IMR-90 (cell line): ENCODE data around the gene NPTX1. TPM values are rescaled to one million over a fixed set of nuclear protein-coding genes. Genes with fewer than 3 reads are reported as not detected.

ENCODE experiments used
- ATAC-seq: fragments of 200-7000 bp; cut with Tn5 transposase; 2 replicates; pipeline ENCODE4 v1.9.1; 2020; ENCODE audit warnings: low read depth, mild to moderate bottlenecking, moderate library complexity
- BruUV-seq: library from RNA; stranded (reverse); fragments of 400-500 nt; replicated peaks from 2 replicates; lab custom pipeline; 2021; lab: Mats Ljungman, UMichigan
- CTCF ChIA-PET: fragments of 300-600 bp; formaldehyde crosslinking; extraction: SDS; loops from one replicate; lab custom pipeline; 2021; ENCODE audit warnings: antibody characterized with exemption; lab: Yijun Ruan, JAX
- POLR2A ChIA-PET: fragments of 300-600 bp; sonication (Branson Sonifier 250); formaldehyde crosslinking; loops from one replicate; lab custom pipeline; 2022; ENCODE audit warnings: antibody characterized with exemption; ENCODE audit not compliant: unreplicated experiment; lab: Charles Lee
- DNase-seq: peaks from one replicate; pipeline ENCODE4 v3.0.0; 2013
- H2AFZ ChIP-seq: replicated peaks from 2 replicates; pipeline ENCODE3; 2013; ENCODE audit warnings: low read length, mild to moderate bottlenecking; ENCODE audit not compliant: poor library complexity
- H2AK5ac ChIP-seq: 2 replicates; pipeline ENCODE4 v1.6.1; 2013; ENCODE audit warnings: low read depth, low read length, inconsistent platforms
- H2AK9ac ChIP-seq: replicated peaks from 2 replicates; pipeline ENCODE3; 2013; ENCODE audit warnings: mild to moderate bottlenecking, low read depth, low read length, moderate library complexity; ENCODE audit not compliant: poor library complexity
- H2BK120ac ChIP-seq: 2 replicates; pipeline ENCODE4 v1.6.1; 2013; ENCODE audit warnings: low read depth, low read length, inconsistent platforms
- H2BK15ac ChIP-seq: 3 replicates; pipeline ENCODE4 v1.6.1; 2013; ENCODE audit warnings: low read depth, low read length, inconsistent platforms
- H2BK20ac ChIP-seq: 2 replicates; pipeline ENCODE4 v1.6.1; 2013; ENCODE audit warnings: low read depth, mild to moderate bottlenecking, inconsistent platforms, low read length, moderate library complexity
- H2BK5ac ChIP-seq: 2 replicates; pipeline ENCODE4 v1.6.1; 2013; ENCODE audit warnings: mild to moderate bottlenecking, low read depth, low read length, inconsistent platforms; ENCODE audit not compliant: poor library complexity, severe bottlenecking
- H3K14ac ChIP-seq: replicated peaks from 2 replicates; pipeline ENCODE4 v1.6.1; 2013; ENCODE audit warnings: low read depth, low read length, inconsistent platforms
- H3K18ac ChIP-seq: 2 replicates; pipeline ENCODE4 v1.6.1; 2013; ENCODE audit warnings: low read depth, low read length, control low read depth
- H3K23ac ChIP-seq: 2 replicates; pipeline ENCODE4 v1.6.1; 2013; ENCODE audit warnings: low read depth, low read length, inconsistent platforms
- H3K27ac ChIP-seq: 2 replicates; pipeline ENCODE4 v1.5.1; 2013; ENCODE audit warnings: mild to moderate bottlenecking, control low read depth, low read length; ENCODE audit not compliant: insufficient read depth
- H3K27me3 ChIP-seq: 2 replicates; pipeline ENCODE4 v1.6.1; 2013; ENCODE audit warnings: low read length; ENCODE audit not compliant: control insufficient read depth, insufficient read depth
- H3K36me3 ChIP-seq: 2 replicates; pipeline ENCODE4 v1.6.1; 2013; ENCODE audit warnings: low read length, mixed read lengths; ENCODE audit not compliant: control insufficient read depth, insufficient read depth
- H3K4ac ChIP-seq: 2 replicates; pipeline ENCODE4 v1.6.1; 2013; ENCODE audit warnings: low read depth, low read length, inconsistent platforms
- H3K4me1 ChIP-seq: 2 replicates; pipeline ENCODE4 v1.6.1; 2013; ENCODE audit warnings: low read length, mixed read lengths; ENCODE audit not compliant: control insufficient read depth, insufficient read depth
- H3K4me2 ChIP-seq: 2 replicates; pipeline ENCODE4 v1.6.1; 2013; ENCODE audit warnings: low read depth, mild to moderate bottlenecking, control low read depth, low read length, moderate library complexity
- H3K4me3 ChIP-seq: 2 replicates; pipeline ENCODE4 v1.5.1; 2013; ENCODE audit warnings: low read depth, mild to moderate bottlenecking, control low read depth, low read length, moderate library complexity; ENCODE audit not compliant: insufficient read depth
- H3K56ac ChIP-seq: 2 replicates; pipeline ENCODE4 v1.6.1; 2013; ENCODE audit warnings: low read length, inconsistent platforms; ENCODE audit not compliant: insufficient read depth; ENCODE audit errors: extremely low read depth
- H3K79me1 ChIP-seq, 2 experiments: 2 replicates each; pipeline ENCODE4 v1.6.1; 2013; ENCODE audit warnings: low read length in 2 of 2, inconsistent platforms in 1 of 2, low read depth in 1 of 2
- H3K9ac ChIP-seq: 2 replicates; pipeline ENCODE4 v1.6.1; 2013; ENCODE audit warnings: low read depth, low read length, control low read depth
- H3K9me1 ChIP-seq: 2 replicates; pipeline ENCODE4 v1.6.1; 2013; ENCODE audit warnings: low read length, inconsistent platforms; ENCODE audit not compliant: insufficient read depth
- H3K9me3 ChIP-seq: 2 replicates; pipeline ENCODE4 v1.6.1; 2013; ENCODE audit warnings: low read length; ENCODE audit not compliant: control insufficient read depth, insufficient read depth
- H4K20me1 ChIP-seq: 2 replicates; pipeline ENCODE4 v1.6.1; 2013; ENCODE audit warnings: low read length, inconsistent platforms; ENCODE audit not compliant: insufficient read depth
- H4K5ac ChIP-seq: 2 replicates; pipeline ENCODE4 v1.6.1; 2013; ENCODE audit warnings: mild to moderate bottlenecking, low read depth, low read length, control low read depth
- H4K8ac ChIP-seq, 2 experiments: 2 replicates each; pipeline ENCODE4 v1.6.1; 2013; ENCODE audit warnings: low read depth in 2 of 2, low read length in 2 of 2, control low read depth in 1 of 2, inconsistent platforms in 1 of 2
- H4K91ac ChIP-seq: 2 replicates; pipeline ENCODE4 v1.6.1; 2013; ENCODE audit warnings: low read depth, low read length, inconsistent platforms; ENCODE audit not compliant: insufficient read depth
- BHLHE40 ChIP-seq: fragments of 150-350 bp; IDR thresholded peaks from 2 replicates; pipeline ENCODE4 v1.6.1; 2016; ENCODE audit warnings: mild to moderate bottlenecking, low read depth, low read length
- CEBPB ChIP-seq: IDR thresholded peaks from 2 replicates; pipeline ENCODE4 v1.6.1; 2012; ENCODE audit warnings: low read depth, low read length, improper control_type of control experiment
- CHD1 ChIP-seq: IDR thresholded peaks from 2 replicates; pipeline ENCODE4 v1.6.1; 2012; ENCODE audit warnings: low read depth, low read length, improper control_type of control experiment
- CTCF ChIP-seq: conservative IDR thresholded peaks from 2 replicates; pipeline ENCODE4 v1.5.1; 2012; ENCODE audit warnings: mild to moderate bottlenecking, low read depth, low read length, improper control_type of control experiment
- ELK1 ChIP-seq: fragments of 150-350 bp; IDR thresholded peaks from 2 replicates; pipeline ENCODE4 v1.6.1; 2016; ENCODE audit warnings: low read depth, mild to moderate bottlenecking, low read length, moderate library complexity, borderline replicate concordance
- FOS ChIP-seq: fragments of 150-350 bp; IDR thresholded peaks from 2 replicates; pipeline ENCODE4 v1.6.1; 2016; ENCODE audit warnings: low read depth, low read length
- MAFK ChIP-seq: IDR thresholded peaks from 2 replicates; pipeline ENCODE4 v1.6.1; 2012; ENCODE audit warnings: low read depth, low read length, improper control_type of control experiment
- MAZ ChIP-seq: IDR thresholded peaks from 2 replicates; pipeline ENCODE4 v1.6.1; 2012; ENCODE audit warnings: low read depth, mild to moderate bottlenecking, low read length, improper control_type of control experiment, moderate library complexity, borderline replicate concordance
- MXI1 ChIP-seq: IDR thresholded peaks from 2 replicates; pipeline ENCODE4 v1.6.1; 2012; ENCODE audit warnings: low read depth, mild to moderate bottlenecking, low read length, moderate library complexity, borderline replicate concordance
- NFE2L2 ChIP-seq: fragments of 150-350 bp; IDR thresholded peaks from 2 replicates; pipeline ENCODE4 v1.6.1; 2016; ENCODE audit warnings: low read depth, mild to moderate bottlenecking, low read length
- POLR2A ChIP-seq: IDR thresholded peaks from 2 replicates; pipeline ENCODE4 v1.6.1; 2012; ENCODE audit warnings: mild to moderate bottlenecking, low read depth, low read length
- RAD21 ChIP-seq: IDR thresholded peaks from 2 replicates; pipeline ENCODE4 v1.6.1; 2012; ENCODE audit warnings: low read length, improper control_type of control experiment
- RCOR1 ChIP-seq: IDR thresholded peaks from 2 replicates; pipeline ENCODE4 v1.6.1; 2012; ENCODE audit warnings: mild to moderate bottlenecking, low read length, improper control_type of control experiment; ENCODE audit not compliant: insufficient replicate concordance
- RFX5 ChIP-seq: IDR thresholded peaks from 2 replicates; pipeline ENCODE4 v1.8.0; 2012; ENCODE audit warnings: low read depth, mild to moderate bottlenecking, low read length, moderate library complexity
- SMC3 ChIP-seq: fragments of 150-350 bp; IDR thresholded peaks from 2 replicates; pipeline ENCODE4 v1.6.1; 2016; ENCODE audit warnings: low read depth, mild to moderate bottlenecking, antibody characterized with exemption, low read length, moderate library complexity
- USF2 ChIP-seq: fragments of 150-350 bp; IDR thresholded peaks from 2 replicates; pipeline ENCODE4 v1.6.1; 2017; ENCODE audit warnings: mild to moderate bottlenecking, antibody characterized with exemption, low read length, low read depth
- WGBS, 2 experiments: methylation state at CpG; one replicate each; pipeline versions ENCODE4 v1.1.5 to v1.1.7; 2013; ENCODE audit warnings: missing lambda C conversion rate in 2 of 2; ENCODE audit not compliant: insufficient read length in 1 of 2; ENCODE audit errors: extremely low coverage in 2 of 2; 5-methylcytosine and 5-hydroxymethylcytosine counted together
- dilution Hi-C: fragments of 300-500 bp; cut with HindIII; formaldehyde crosslinking; loops from one replicate; pipeline ENCODE4 v1.14.3; 2018; ENCODE audit warnings: low sequenced_read_pairs; ENCODE audit not compliant: unreplicated experiment
- in situ Hi-C: fragments of 300-500 bp; cut with MboI; formaldehyde crosslinking; loops from 3 replicates; pipeline ENCODE4 v1.14.3; 2019; ENCODE audit warnings: low sequenced_read_pairs, inconsistent platforms, mixed read lengths
- intact Hi-C: fragments of 100-400 bp; cut with micrococcal nuclease; formaldehyde crosslinking; loops from 2 replicates; pipeline ENCODE4 v1.10.0; 2022
- polyA plus RNA-seq, 3 experiments: library from polyadenylated mRNA; depleted of rRNA; stranded (reverse); fragments of >200 nt; gene quantifications; 2 replicates each; pipeline ENCODE4 v1.2.3, GENCODE V29; 2012; ENCODE audit warnings: low replicate concordance in 1 of 3
- total RNA-seq: library from RNA; depleted of rRNA; stranded (reverse); fragments of >200 nt; gene quantifications from 2 replicates; pipeline ENCODE4 v1.2.3, GENCODE V29; 2012

Gene NPTX1
- total and polyA plus RNA-seq, 2 of the 4 experiments (the other 2 are of a cell fraction): 20.8 to 39.5 TPM

- Histone ChIP-seq H4K91ac (no peak overlapping the region), H2AK5ac (no peak overlapping the region), H2BK120ac (no peak overlapping the region), H3K4ac (no peak overlapping the region), H3K9me3 (peaks cover 7% of the 10 kb centered on the region; the same call in 1 of the 2 replicates), H3K23ac (no peak overlapping the region), H3K4me3 (no peak overlapping the region), H2AK9ac (no peak overlapping the region), H3K56ac (no peak overlapping the region), H2BK5ac (no peak overlapping the region), H3K4me2 (no peak overlapping the region), H3K14ac (no peak overlapping the region), H3K36me3 (no peaks in the 10 kb centered on the region), H3K27me3 (peaks cover 55% of the 10 kb centered on the region), H3K9me1 (peaks cover 3% of the 10 kb centered on the region; the same call in 1 of the 2 replicates), H4K20me1 (peaks cover 4% of the 10 kb centered on the region; the same call in 1 of the 2 replicates), H3K27ac (no peak overlapping the region), H2BK20ac (no peak overlapping the region), H3K9ac (no peak overlapping the region), H2AFZ (peak overlapping the region; percentile 43), H3K79me1 (no peaks in the 10 kb centered on the region), H3K4me1 (no peaks in the 10 kb centered on the region; the same call in 1 of the 2 replicates), H3K18ac (no peak overlapping the region), H4K8ac (no peak overlapping the region), H4K5ac (no peak overlapping the region), H2BK15ac (no peak overlapping the region)
- ATAC-seq: no peak
- no peak for DNase-seq
- BruUV-seq: no TSS peak
- dilution Hi-C loops: no loop called here
- intact Hi-C loops: no loop called here
- TF ChIP-seq RCOR1 (no peak), MXI1 (no peak), ELK1 (no peak), POLR2A (no peak), USF2 (no peak), MAFK (no peak), MAZ (no peak), CTCF (no peak), SMC3 (no peak), FOS (no peak), CHD1 (no peak), CEBPB (no peak), RAD21 (no peak), NFE2L2 (no peak), BHLHE40 (no peak), RFX5 (no peak)
- ChIA-PET CTCF (no interaction called here), POLR2A (no interaction called here)
- in situ Hi-C loops: no loop called here
- no CpG with 5 or more reads among the region's 17 CpGs for WGBS, 2 experiments
Measured at GRCh38 chr17:80486692-80487091, 10.3 kb upstream of the NPTX1 start.
